ENCODE results near the gene WASHC1.
"Not testable (repeated sequence)": the region's sequence is repeated elsewhere in the genome, so short reads cannot be mapped to it uniquely, and the experiment has no call there.

DNA sequence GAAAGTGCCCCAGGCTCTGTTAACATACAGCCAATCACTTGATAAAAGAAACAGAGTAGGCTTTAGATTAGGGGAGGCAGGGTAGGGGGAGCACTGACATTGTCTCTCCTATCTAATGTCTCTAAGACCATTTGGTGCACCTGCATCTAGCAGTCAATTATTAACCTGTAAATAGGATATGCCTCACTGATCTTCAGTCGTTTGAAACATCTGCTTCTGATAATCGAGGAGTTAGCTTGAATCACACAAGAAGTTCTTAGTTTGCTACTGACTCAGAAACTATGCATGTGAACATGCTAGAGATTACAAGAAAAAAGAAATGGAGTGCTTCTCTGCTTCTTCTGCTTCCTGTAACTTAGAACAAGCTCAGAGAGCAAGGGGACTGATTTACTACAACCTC is 23.4 kb upstream of the WASHC1 start:
- TF ChIP-seq, protein P1, sequence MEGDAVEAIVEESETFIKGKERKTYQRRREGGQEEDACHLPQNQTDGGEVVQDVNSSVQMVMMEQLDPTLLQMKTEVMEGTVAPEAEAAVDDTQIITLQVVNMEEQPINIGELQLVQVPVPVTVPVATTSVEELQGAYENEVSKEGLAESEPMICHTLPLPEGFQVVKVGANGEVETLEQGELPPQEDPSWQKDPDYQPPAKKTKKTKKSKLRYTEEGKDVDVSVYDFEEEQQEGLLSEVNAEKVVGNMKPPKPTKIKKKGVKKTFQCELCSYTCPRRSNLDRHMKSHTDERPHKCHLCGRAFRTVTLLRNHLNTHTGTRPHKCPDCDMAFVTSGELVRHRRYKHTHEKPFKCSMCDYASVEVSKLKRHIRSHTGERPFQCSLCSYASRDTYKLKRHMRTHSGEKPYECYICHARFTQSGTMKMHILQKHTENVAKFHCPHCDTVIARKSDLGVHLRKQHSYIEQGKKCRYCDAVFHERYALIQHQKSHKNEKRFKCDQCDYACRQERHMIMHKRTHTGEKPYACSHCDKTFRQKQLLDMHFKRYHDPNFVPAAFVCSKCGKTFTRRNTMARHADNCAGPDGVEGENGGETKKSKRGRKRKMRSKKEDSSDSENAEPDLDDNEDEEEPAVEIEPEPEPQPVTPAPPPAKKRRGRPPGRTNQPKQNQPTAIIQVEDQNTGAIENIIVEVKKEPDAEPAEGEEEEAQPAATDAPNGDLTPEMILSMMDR (IDR thresholded peaks at IDR 0.05) = not testable (repeated sequence)
- not testable (repeated sequence) for TF ChIP-seq EZH2, EZH2phosphoT487 (IDR thresholded peaks at IDR 0.05)

Measured in neural progenitor cell (in vitro differentiated cells).